ENCODE measurements around the gene CAMK2A. TPM values are rescaled to one million over a fixed set of nuclear protein-coding genes. Genes with fewer than 3 reads are reported as not detected.

The CAMK2A gene
- total and polyA plus RNA-seq, 2 donors (not counting 1 experiment from before 2014, with no cell fraction given) = 2.1 to 3.1 TPM

- Histone ChIP-seq H3K4me2 (ENCODE audit: extremely low read depth, insufficient read depth, low read length) (no peak overlapping the region), H3K4me1 (ENCODE audit: control insufficient read depth, extremely low read depth, insufficient read depth, low read length) (peaks cover 34% of the 10 kb centered on the region)
- TF ChIP-seq CTCF (conservative IDR thresholded peaks at IDR 0.05 in 1 of 2, IDR thresholded peaks at IDR 0.05 in 1 of 2; ENCODE audit: low read depth in 1 of 2, low read length in 2 of 2) = no peak
- no peak for TF ChIP-seq EZH2 (IDR thresholded peaks at IDR 0.05; ENCODE audit: low read length, missing control alignments)
Measured at GRCh38 chr5:150304481-150305081, 15.0 kb upstream of the CAMK2A start.

GRCh38 chr5:150303660-150304386 is 14.2 kb upstream of the CAMK2A start:
- Histone ChIP-seq H3K79me2 (ENCODE audit: control insufficient read depth, insufficient read depth, low read length) (peaks cover 15% of the 10 kb centered on the region), H4K20me1 (ENCODE audit: control insufficient read depth, extremely low read depth, insufficient read depth, low read length) (no peaks in the 10 kb centered on the region), H3K36me3 (ENCODE audit: control insufficient read depth, insufficient read depth, low read length) (no peaks in the 10 kb centered on the region), H3K9ac (ENCODE audit: insufficient read depth, low read length) (no peak overlapping the region), H3K4me2 (ENCODE audit: extremely low read depth, insufficient read depth, low read length) (peak overlapping the region; percentile 7), H3K27ac (ENCODE audit: insufficient read depth, low read length) (peak overlapping the region; percentile 52), H3K4me1 (ENCODE audit: control insufficient read depth, extremely low read depth, insufficient read depth, low read length) (peaks cover 34% of the 10 kb centered on the region), H3K4me3 (replicated peaks in 1 of 4; ENCODE audit: control extremely low read depth in 1 of 4, insufficient read depth in 1 of 4, low read depth in 3 of 4, low read length in 4 of 4) (no peak overlapping the region), H3K9me3 (ENCODE audit: control insufficient read depth, insufficient read depth, low read depth, low read length) (no peaks in the 10 kb centered on the region), H2AFZ (ENCODE audit: low read length) (no peak overlapping the region), H3K27me3 (ENCODE audit: control insufficient read depth, insufficient read depth, low read length) (no peaks in the 10 kb centered on the region)
- DNase-seq (ENCODE audit: low read depth in 2 of 2) = peak in 1 of 2 donors; percentile 93
- TF ChIP-seq CTCF (conservative IDR thresholded peaks at IDR 0.05 in 1 of 2, IDR thresholded peaks at IDR 0.05 in 1 of 2; ENCODE audit: low read depth in 1 of 2, low read length in 2 of 2) (no peak), EZH2 (IDR thresholded peaks at IDR 0.05; ENCODE audit: low read length, missing control alignments) (no peak)

More at GRCh38 chr5:150304481-150305081, 15.0 kb upstream of the CAMK2A start:
- Histone ChIP-seq H3K9ac (ENCODE audit: insufficient read depth, low read length) (no peak overlapping the region), H3K27me3 (ENCODE audit: control insufficient read depth, insufficient read depth, low read length) (no peaks in the 10 kb centered on the region), H4K20me1 (ENCODE audit: control insufficient read depth, extremely low read depth, insufficient read depth, low read length) (no peaks in the 10 kb centered on the region), H2AFZ (ENCODE audit: low read length) (no peak overlapping the region), H3K36me3 (ENCODE audit: control insufficient read depth, insufficient read depth, low read length) (no peaks in the 10 kb centered on the region), H3K27ac (ENCODE audit: insufficient read depth, low read length) (peak overlapping the region; percentile 52), H3K4me3 (replicated peaks in 1 of 4; ENCODE audit: control extremely low read depth in 1 of 4, insufficient read depth in 1 of 4, low read depth in 3 of 4, low read length in 4 of 4) (no peak overlapping the region), H3K79me2 (ENCODE audit: control insufficient read depth, insufficient read depth, low read length) (peaks cover 15% of the 10 kb centered on the region), H3K9me3 (ENCODE audit: control insufficient read depth, insufficient read depth, low read depth, low read length) (no peaks in the 10 kb centered on the region)
- DNase-seq (ENCODE audit: low read depth in 2 of 2) = no peak

GRCh38 chr5:150303070-150303615 is 13.6 kb upstream of the CAMK2A start:
- Histone ChIP-seq H3K27ac (ENCODE audit: insufficient read depth, low read length) (peak overlapping the region; percentile 8), H3K4me1 (ENCODE audit: control insufficient read depth, extremely low read depth, insufficient read depth, low read length) (peaks cover 41% of the 10 kb centered on the region), H4K20me1 (ENCODE audit: control insufficient read depth, extremely low read depth, insufficient read depth, low read length) (no peaks in the 10 kb centered on the region), H3K79me2 (ENCODE audit: control insufficient read depth, insufficient read depth, low read length) (peaks cover 17% of the 10 kb centered on the region), H3K4me3 (replicated peaks in 1 of 4; ENCODE audit: control extremely low read depth in 1 of 4, insufficient read depth in 1 of 4, low read depth in 3 of 4, low read length in 4 of 4) (peak overlapping the region in 2 of 4 experiments; percentile 44 to 56), H2AFZ (ENCODE audit: low read length) (no peak overlapping the region), H3K36me3 (ENCODE audit: control insufficient read depth, insufficient read depth, low read length) (no peaks in the 10 kb centered on the region), H3K4me2 (ENCODE audit: extremely low read depth, insufficient read depth, low read length) (peak overlapping the region; percentile 69), H3K9me3 (ENCODE audit: control insufficient read depth, insufficient read depth, low read depth, low read length) (no peaks in the 10 kb centered on the region), H3K9ac (ENCODE audit: insufficient read depth, low read length) (peak overlapping the region; percentile 65), H3K27me3 (ENCODE audit: control insufficient read depth, insufficient read depth, low read length) (no peaks in the 10 kb centered on the region)
- DNase-seq (ENCODE audit: low read depth in 2 of 2) = peak; percentile 83 to 85
- TF ChIP-seq CTCF (conservative IDR thresholded peaks at IDR 0.05 in 1 of 2, IDR thresholded peaks at IDR 0.05 in 1 of 2; ENCODE audit: low read depth in 1 of 2, low read length in 2 of 2) (no peak), EZH2 (IDR thresholded peaks at IDR 0.05; ENCODE audit: low read length, missing control alignments) (no peak)

Data from fibroblast of lung (primary cell).